Psoas muscle (tissue), 8 donors: ENCODE results near the gene CAMTA1. TPM values are rescaled to one million over a fixed set of nuclear protein-coding genes. Genes with fewer than 3 reads are reported as not detected.

ENCODE experiments used
- ATAC-seq, 4 donors: fragments of 200-7000 bp; cut with Tn5 transposase; one replicate each; pipeline ENCODE4 v1.9.1; 2020; ENCODE audit warnings: moderate library complexity in 3 of 4, mild to moderate bottlenecking in 2 of 4
- DNase-seq, 2 donors: peaks; one replicate each; pipeline ENCODE4 v3.0.0-alpha.2; 2020
- H3K27ac ChIP-seq: fragments of 200-600 bp; one replicate; pipeline ENCODE4 v1.8.0; 2022
- H3K27me3 ChIP-seq, 3 donors: fragments of 200-600 bp in 1 of 3; one replicate each; pipeline versions ENCODE4 v1.6.1 to v1.8.0; 2013 to 2022; ENCODE audit warnings: low read length in 2 of 3, mild to moderate bottlenecking in 2 of 3, moderate library complexity in 1 of 3; ENCODE audit not compliant: insufficient read depth in 3 of 3
- H3K36me3 ChIP-seq, 2 donors: fragments of 200-600 bp in 1 of 2; one replicate each; pipeline versions ENCODE4 v1.6.1 to v1.8.0; 2013 to 2022; ENCODE audit warnings: low read depth in 1 of 2, mild to moderate bottlenecking in 1 of 2, moderate library complexity in 1 of 2; ENCODE audit not compliant: insufficient read depth in 1 of 2
- H3K4me1 ChIP-seq: fragments of 200-600 bp; one replicate; pipeline ENCODE4 v1.8.0; 2022
- H3K4me3 ChIP-seq: fragments of 200-600 bp; one replicate; pipeline ENCODE4 v1.8.0; 2022; ENCODE audit warnings: mild to moderate bottlenecking
- H3K9me3 ChIP-seq: fragments of 200-600 bp; one replicate; pipeline ENCODE4 v1.8.0; 2022
- WGBS, 3 donors: extraction: QIAGEN DNeasy Blood & Tissue Kit; methylation state at CpG; one replicate each; pipeline versions ENCODE4 v1.1.6 to v1.1.7; 2013; 5-methylcytosine and 5-hydroxymethylcytosine counted together
- intact Hi-C, 2 donors: fragments of 100-400 bp; cut with DNase I; formaldehyde crosslinking; loops; one replicate each; pipeline versions ENCODE4 v1.11.0 to v1.14.2; 2022
- polyA plus RNA-seq, 3 donors: library from polyadenylated mRNA; stranded (reverse); fragments of 200-250 nt; gene quantifications; one replicate each; pipeline ENCODE4 v1.2.3, GENCODE V29; 2013
- total RNA-seq, 4 donors: library from RNA; stranded (reverse); fragmentation: NEBNext Ultra II Directional in 2 of 4; extraction: Animal tissue kit (Norgen Biotek cat#: 25700) in 2 of 4; gene quantifications; one replicate each; pipeline versions ENCODE4 v1.2.1 to v1.2.4, GENCODE V29; 2021 to 2023
- TF ChIP-seq, protein P1 (sequence below): fragments of 200-600 bp; IDR thresholded peaks from one replicate; pipeline ENCODE4 v1.8.0; 2022; ENCODE audit warnings: antibody characterized with exemption
- donor health status: healthy with polysubstance abuse.
- donor health status: DM: no; HTN: no; CAD: no; lungs with moderate emphysema.
- donor health status: Bipolar disorder and iron deficiency.
- donor health status: healthy.
- donor health status: DM: yes; HTN: yes; CAD: no.
- donor health status: DM: no; HTN: no; CAD: no.
- donor health status: DM: no; HTN: no; CAD: no.
- donor health status: DM: yes; HTN: yes; CAD: no.

The CAMTA1 gene
- total and polyA plus RNA-seq, 7 donors: 64.6 to 206 (median 76.5) TPM

GRCh38 chr1:7108251-7108650, 323.0 kb downstream of the CAMTA1 start:
- 84 to 89% (median 84%) methylated on average over 8 of the region's 8 CpGs for WGBS, 3 donors
- TF ChIP-seq, protein P1, sequence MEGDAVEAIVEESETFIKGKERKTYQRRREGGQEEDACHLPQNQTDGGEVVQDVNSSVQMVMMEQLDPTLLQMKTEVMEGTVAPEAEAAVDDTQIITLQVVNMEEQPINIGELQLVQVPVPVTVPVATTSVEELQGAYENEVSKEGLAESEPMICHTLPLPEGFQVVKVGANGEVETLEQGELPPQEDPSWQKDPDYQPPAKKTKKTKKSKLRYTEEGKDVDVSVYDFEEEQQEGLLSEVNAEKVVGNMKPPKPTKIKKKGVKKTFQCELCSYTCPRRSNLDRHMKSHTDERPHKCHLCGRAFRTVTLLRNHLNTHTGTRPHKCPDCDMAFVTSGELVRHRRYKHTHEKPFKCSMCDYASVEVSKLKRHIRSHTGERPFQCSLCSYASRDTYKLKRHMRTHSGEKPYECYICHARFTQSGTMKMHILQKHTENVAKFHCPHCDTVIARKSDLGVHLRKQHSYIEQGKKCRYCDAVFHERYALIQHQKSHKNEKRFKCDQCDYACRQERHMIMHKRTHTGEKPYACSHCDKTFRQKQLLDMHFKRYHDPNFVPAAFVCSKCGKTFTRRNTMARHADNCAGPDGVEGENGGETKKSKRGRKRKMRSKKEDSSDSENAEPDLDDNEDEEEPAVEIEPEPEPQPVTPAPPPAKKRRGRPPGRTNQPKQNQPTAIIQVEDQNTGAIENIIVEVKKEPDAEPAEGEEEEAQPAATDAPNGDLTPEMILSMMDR: no peak
- no peaks in the 10 kb centered on the region for H3K9me3 ChIP-seq
- H3K36me3 ChIP-seq: no peaks in the 10 kb centered on the region
- no peaks in the 10 kb centered on the region for H3K4me1 ChIP-seq
- H3K27me3 ChIP-seq: peaks cover 0 to 11% (median 0%) of the 10 kb centered on the region in 3 donors
- H3K27ac ChIP-seq: no peak overlapping the region
- intact Hi-C loops: no loop called here
- no peak for DNase-seq
- no peak for ATAC-seq
- no peak overlapping the region for H3K4me3 ChIP-seq

GRCh38 chr1:7109901-7110300, 324.6 kb downstream of the CAMTA1 start:
- no peak for ATAC-seq

DNA sequence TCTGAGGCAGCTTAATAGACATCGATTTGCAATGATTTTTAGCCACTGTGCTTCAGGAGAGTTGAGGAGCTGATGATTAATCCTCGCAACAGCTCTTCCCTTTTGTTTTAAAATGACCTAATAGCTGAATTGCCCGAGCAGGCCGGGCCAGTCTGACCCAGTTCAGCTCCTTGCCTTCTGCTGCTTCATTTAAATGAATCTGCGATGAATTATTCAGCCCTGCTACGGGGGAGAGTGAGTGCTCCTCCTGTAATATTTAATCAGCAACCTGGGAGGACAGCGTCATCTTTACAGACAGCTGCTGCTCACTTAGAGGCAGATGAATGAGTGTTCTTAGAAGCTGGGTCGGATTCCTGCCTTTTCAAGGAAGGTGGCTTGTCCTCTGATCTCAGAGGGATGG, 325.1 kb downstream of the CAMTA1 start:
- ATAC-seq (no peak), DNase-seq (no peak)
- Histone ChIP-seq H3K36me3 (no peaks in the 10 kb centered on the region), H3K9me3 (no peaks in the 10 kb centered on the region), H3K4me1 (no peaks in the 10 kb centered on the region), H3K4me3 (no peak overlapping the region), H3K27me3 (peaks cover 0 to 11% (median 0%) of the 10 kb centered on the region in 3 donors), H3K27ac (no peak overlapping the region)
- TF ChIP-seq, protein P1: no peak
- 70 to 76% (median 73%) methylated on average over 8 of the region's 8 CpGs for WGBS, 3 donors
- intact Hi-C loops: no loop called here

More at GRCh38 chr1:7109901-7110300, 324.6 kb downstream of the CAMTA1 start:
- H3K4me1 ChIP-seq: no peaks in the 10 kb centered on the region
- H3K9me3 ChIP-seq: no peaks in the 10 kb centered on the region
- DNase-seq: no peak
- H3K4me3 ChIP-seq: no peak overlapping the region
- peaks cover 0 to 11% (median 0%) of the 10 kb centered on the region in 3 donors for H3K27me3 ChIP-seq
- WGBS, 3 donors: 66 to 72% (median 71%) methylated on average over 3 of the region's 3 CpGs
- no peaks in the 10 kb centered on the region for H3K36me3 ChIP-seq
- no peak overlapping the region for H3K27ac ChIP-seq
- intact Hi-C loops: no loop called here
- TF ChIP-seq, protein P1: no peak

DNA sequence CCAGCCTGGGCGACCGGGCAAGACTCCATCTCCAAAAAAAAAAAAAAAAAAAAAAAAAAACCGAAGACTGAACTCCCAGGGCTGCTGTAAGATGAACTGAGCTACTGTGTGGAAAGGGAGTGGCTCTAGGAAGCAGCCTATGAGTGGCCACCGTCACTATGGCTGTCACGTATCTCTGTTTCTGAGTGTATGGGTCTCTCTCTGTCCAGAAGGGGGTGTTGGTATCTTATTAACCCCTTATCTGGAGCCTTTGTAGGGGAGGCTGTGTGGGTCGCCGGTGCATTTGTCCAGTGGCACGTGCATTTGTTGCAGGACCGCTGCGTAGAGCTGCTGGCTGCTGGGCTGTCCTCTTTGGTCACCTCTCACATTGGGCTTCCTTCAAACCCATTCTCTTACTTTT, 326.6 kb downstream of the CAMTA1 start:
- TF ChIP-seq, protein P1: no peak
- H3K27ac ChIP-seq: no peak overlapping the region
- 47 to 69% (median 60%) methylated on average over 10 of the region's 10 CpGs for WGBS, 3 donors
- ATAC-seq (no peak), DNase-seq (no peak)
- H3K4me3 ChIP-seq: no peak overlapping the region
- peaks cover 0 to 11% (median 0%) of the 10 kb centered on the region in 3 donors for H3K27me3 ChIP-seq
- intact Hi-C loops: no loop called here
- no peaks in the 10 kb centered on the region for H3K36me3 ChIP-seq
- no peaks in the 10 kb centered on the region for H3K9me3 ChIP-seq
- no peaks in the 10 kb centered on the region for H3K4me1 ChIP-seq

- no peak for ATAC-seq
- Histone ChIP-seq H3K36me3 (no peaks in the 10 kb centered on the region), H3K4me1 (no peaks in the 10 kb centered on the region), H3K4me3 (no peak overlapping the region), H3K27me3 (peaks cover 0 to 11% (median 0%) of the 10 kb centered on the region in 3 donors), H3K9me3 (no peaks in the 10 kb centered on the region), H3K27ac (no peak overlapping the region)
- WGBS, 3 donors: 77 to 85% (median 84%) methylated on average over 8 of the region's 8 CpGs
- no peak for DNase-seq
- TF ChIP-seq, protein P1: no peak
- intact Hi-C loops: no loop called here
These were observed 327.9 kb downstream of the CAMTA1 start for GRCh38 chr1:7113136-7113535.
